Epithelial cell of proximal tubule (primary cell): ENCODE data around the gene SLCO4A1. TPM values are rescaled to one million over a fixed set of nuclear protein-coding genes. Genes with fewer than 3 reads are reported as not detected.

Experiments
- DNase-seq: peaks from one replicate; pipeline ENCODE4 v3.0.0-alpha.2; 2011; ENCODE audit warnings: low read depth
- H3K4me3 ChIP-seq: 2 replicates; pipeline ENCODE4 v1.5.1; 2011; ENCODE audit warnings: low read depth, mild to moderate bottlenecking, low read length
- total RNA-seq: library from RNA; depleted of rRNA; stranded (reverse); fragments of >200 nt; gene quantifications from 2 replicates; pipeline ENCODE4 v1.2.3, GENCODE V29; 2015
- TF ChIP-seq, protein P1 (sequence below): conservative IDR thresholded peaks from 2 replicates; pipeline ENCODE4 v1.5.1; 2012; ENCODE audit warnings: low read depth, mild to moderate bottlenecking, low read length

The SLCO4A1 gene
- total RNA-seq, 1 donor from 2014 or later = 57.3 TPM

DNA sequence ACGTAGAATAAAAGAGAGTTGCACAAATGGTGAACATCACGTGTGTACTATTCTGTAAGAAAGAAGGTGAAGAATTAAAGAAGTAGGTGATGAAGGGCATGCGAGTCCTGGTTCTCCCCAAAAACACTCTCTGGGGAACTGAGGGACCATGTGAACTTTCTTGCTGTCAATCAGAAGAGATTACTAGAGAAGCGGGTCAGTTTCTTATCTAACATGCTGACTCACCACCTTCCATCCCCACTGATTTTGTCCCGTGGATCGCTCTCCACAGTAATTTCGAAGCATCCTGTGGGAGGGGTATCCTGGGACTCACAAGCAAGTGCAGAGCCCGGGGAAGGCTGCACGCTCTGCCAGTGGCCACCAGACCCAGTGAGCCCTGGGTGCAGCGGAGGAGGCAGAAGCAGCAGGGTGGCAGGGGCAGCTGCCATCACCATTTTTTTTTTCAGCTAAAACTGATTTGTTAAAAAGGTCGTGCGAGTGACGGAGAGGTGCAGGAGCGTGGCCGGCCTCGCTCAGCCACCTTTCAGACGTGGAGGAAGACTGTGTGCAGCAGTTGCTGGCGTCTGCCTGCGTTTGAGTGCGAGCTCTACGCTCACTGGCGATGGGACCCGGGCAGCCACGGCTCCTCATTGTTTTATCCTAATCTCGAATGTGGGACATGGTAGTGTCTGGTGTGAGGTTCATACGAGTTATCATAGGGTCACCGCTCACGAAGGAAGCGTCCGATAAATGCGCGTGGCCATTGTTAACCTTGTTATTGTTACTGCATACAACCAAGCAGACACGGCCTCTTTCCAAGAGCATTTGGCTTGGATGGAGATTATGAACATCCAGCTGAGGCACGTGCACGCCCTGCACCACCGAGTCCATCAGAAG is 28.0 kb upstream of the SLCO4A1 start:
- H3K4me3 ChIP-seq = no peak overlapping the region
- TF ChIP-seq, protein P1, sequence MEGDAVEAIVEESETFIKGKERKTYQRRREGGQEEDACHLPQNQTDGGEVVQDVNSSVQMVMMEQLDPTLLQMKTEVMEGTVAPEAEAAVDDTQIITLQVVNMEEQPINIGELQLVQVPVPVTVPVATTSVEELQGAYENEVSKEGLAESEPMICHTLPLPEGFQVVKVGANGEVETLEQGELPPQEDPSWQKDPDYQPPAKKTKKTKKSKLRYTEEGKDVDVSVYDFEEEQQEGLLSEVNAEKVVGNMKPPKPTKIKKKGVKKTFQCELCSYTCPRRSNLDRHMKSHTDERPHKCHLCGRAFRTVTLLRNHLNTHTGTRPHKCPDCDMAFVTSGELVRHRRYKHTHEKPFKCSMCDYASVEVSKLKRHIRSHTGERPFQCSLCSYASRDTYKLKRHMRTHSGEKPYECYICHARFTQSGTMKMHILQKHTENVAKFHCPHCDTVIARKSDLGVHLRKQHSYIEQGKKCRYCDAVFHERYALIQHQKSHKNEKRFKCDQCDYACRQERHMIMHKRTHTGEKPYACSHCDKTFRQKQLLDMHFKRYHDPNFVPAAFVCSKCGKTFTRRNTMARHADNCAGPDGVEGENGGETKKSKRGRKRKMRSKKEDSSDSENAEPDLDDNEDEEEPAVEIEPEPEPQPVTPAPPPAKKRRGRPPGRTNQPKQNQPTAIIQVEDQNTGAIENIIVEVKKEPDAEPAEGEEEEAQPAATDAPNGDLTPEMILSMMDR = no peak
- DNase-seq = no peak

- TF ChIP-seq, protein P1 = no peak
- no peak for DNase-seq
- H3K4me3 ChIP-seq = no peak overlapping the region
Observed at GRCh38 chr20:62614961-62615680, 27.2 kb upstream of the SLCO4A1 start.

- H3K4me3 ChIP-seq = no peak overlapping the region
- TF ChIP-seq, protein P1 = no peak
- no peak for DNase-seq
Observed at GRCh38 chr20:62615750-62616251, 26.5 kb upstream of the SLCO4A1 start.

- H3K4me3 ChIP-seq = no peak overlapping the region
- TF ChIP-seq, protein P1 = peak; percentile 96
- DNase-seq = no peak
Observed at GRCh38 chr20:62616728-62617621, 25.3 kb upstream of the SLCO4A1 start.

DNA sequence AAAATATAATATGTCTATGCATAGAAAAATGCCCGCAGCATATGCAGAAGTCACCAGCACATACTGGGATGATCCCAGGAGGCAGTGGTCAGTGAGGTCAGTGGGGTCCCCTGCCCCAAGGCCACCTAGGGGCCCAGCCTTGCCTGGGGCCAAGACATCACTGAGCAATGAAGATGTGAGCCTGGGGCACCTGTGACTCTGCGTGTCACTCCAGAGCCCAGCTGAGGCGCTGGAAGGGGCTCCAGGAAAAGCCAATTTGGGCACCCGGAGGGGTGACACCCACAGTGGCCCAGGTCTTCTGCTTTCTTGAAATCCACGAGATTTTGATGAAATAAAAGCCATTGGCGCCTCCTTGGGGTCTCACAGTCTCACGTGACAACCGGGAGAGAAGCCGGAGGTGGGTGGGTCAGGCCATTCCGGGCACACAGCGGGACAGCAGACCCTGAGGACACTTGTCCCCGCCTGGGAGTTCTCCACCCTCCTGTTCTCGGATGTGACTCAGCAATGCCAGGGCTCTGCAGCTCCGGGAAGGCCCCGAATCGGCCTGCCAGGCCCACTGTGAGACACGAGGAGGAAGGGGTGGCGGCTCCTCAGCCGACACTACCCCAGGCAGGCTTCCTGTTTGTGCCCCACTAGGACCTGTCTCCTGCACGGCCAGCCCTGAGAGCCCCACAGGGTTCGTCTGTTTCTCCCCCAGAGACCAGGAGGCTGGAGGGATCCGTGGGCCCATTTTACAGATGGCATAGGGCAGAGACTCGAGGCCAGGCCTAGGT is 24.4 kb upstream of the SLCO4A1 start:
- no peak overlapping the region for H3K4me3 ChIP-seq
- TF ChIP-seq, protein P1 = no peak
- DNase-seq = no peak
